H9 (cell line): ENCODE results near the gene STK32B. TPM values are rescaled to one million over a fixed set of nuclear protein-coding genes. Genes with fewer than 3 reads are reported as not detected.

Source experiments
- DNase-seq: peaks from one replicate; pipeline ENCODE4 v3.0.0-alpha.2; 2017
- H2AFZ ChIP-seq: one replicate; pipeline ENCODE4 v1.6.1; 2013; ENCODE audit warnings: mild to moderate bottlenecking, low read length, control low read depth, moderate library complexity
- H2AK5ac ChIP-seq: 2 replicates; pipeline ENCODE4 v1.6.1; 2013; ENCODE audit warnings: low read length, control low read depth, mixed read lengths; ENCODE audit not compliant: insufficient read length
- H2BK120ac ChIP-seq: one replicate; pipeline ENCODE4 v1.6.1; 2013; ENCODE audit warnings: low read depth, mild to moderate bottlenecking, low read length, control low read depth, inconsistent platforms; ENCODE audit not compliant: poor library complexity, severe bottlenecking
- H2BK12ac ChIP-seq: 2 replicates; pipeline ENCODE4 v1.6.1; 2013; ENCODE audit warnings: low read length, control low read depth, mixed read lengths, low read depth; ENCODE audit not compliant: insufficient read length
- H2BK15ac ChIP-seq: 2 replicates; pipeline ENCODE4 v1.6.1; 2013; ENCODE audit warnings: low read depth, low read length, control low read depth
- H2BK20ac ChIP-seq: one replicate; pipeline ENCODE4 v1.6.1; 2013; ENCODE audit warnings: low read depth, mild to moderate bottlenecking, low read length, control low read depth, inconsistent platforms; ENCODE audit not compliant: poor library complexity, severe bottlenecking
- H2BK5ac ChIP-seq: 2 replicates; pipeline ENCODE4 v1.6.1; 2013; ENCODE audit warnings: low read length, control low read depth, mixed read lengths; ENCODE audit not compliant: insufficient read length
- H3K14ac ChIP-seq: 2 replicates; pipeline ENCODE4 v1.6.1; 2013; ENCODE audit warnings: low read length, control low read depth; ENCODE audit not compliant: insufficient read depth
- H3K18ac ChIP-seq: 2 replicates; pipeline ENCODE4 v1.6.1; 2013; ENCODE audit warnings: low read depth, mild to moderate bottlenecking, mixed read lengths, low read length, control low read depth; ENCODE audit not compliant: insufficient read length
- H3K23ac ChIP-seq: 2 replicates; pipeline ENCODE4 v1.6.1; 2013; ENCODE audit warnings: low read length, control low read depth, mixed read lengths, low read depth; ENCODE audit not compliant: insufficient read length
- H3K23me2 ChIP-seq: 2 replicates; pipeline ENCODE4 v1.6.1; 2013; ENCODE audit warnings: low read depth, mild to moderate bottlenecking, mixed read lengths, low read length, control low read depth; ENCODE audit not compliant: insufficient read length, poor library complexity, severe bottlenecking
- H3K27ac ChIP-seq: 2 replicates; pipeline ENCODE4 v1.5.1; 2013; ENCODE audit warnings: low read length, control low read depth, mixed read lengths, low read depth; ENCODE audit not compliant: insufficient read length
- H3K27me3 ChIP-seq: 2 replicates; pipeline ENCODE4 v1.6.1; 2013; ENCODE audit warnings: low read length, control low read depth, inconsistent platforms; ENCODE audit not compliant: insufficient read depth
- H3K4ac ChIP-seq: 2 replicates; pipeline ENCODE4 v1.6.1; 2013; ENCODE audit warnings: low read depth, mild to moderate bottlenecking, control low read depth, inconsistent platforms, low read length, moderate library complexity
- H3K4me1 ChIP-seq: 2 replicates; pipeline ENCODE4 v1.6.1; 2013; ENCODE audit warnings: low read length, control low read depth, inconsistent platforms; ENCODE audit not compliant: insufficient read depth
- H3K4me2 ChIP-seq: 2 replicates; pipeline ENCODE4 v1.6.1; 2013; ENCODE audit warnings: low read length, control low read depth, mixed read lengths; ENCODE audit not compliant: insufficient read length, insufficient read depth
- H3K56ac ChIP-seq: 2 replicates; pipeline ENCODE4 v1.6.1; 2013; ENCODE audit warnings: low read depth, mild to moderate bottlenecking, mixed read lengths, low read length, control low read depth; ENCODE audit not compliant: insufficient read length
- H3K79me1 ChIP-seq: 2 replicates; pipeline ENCODE4 v1.6.1; 2013; ENCODE audit warnings: low read depth, mild to moderate bottlenecking, moderate library complexity, low read length, control low read depth, inconsistent platforms; ENCODE audit not compliant: insufficient read depth, poor library complexity, severe bottlenecking
- H3K79me2 ChIP-seq: 2 replicates; pipeline ENCODE4 v1.6.1; 2013; ENCODE audit warnings: low read length, control low read depth, inconsistent platforms; ENCODE audit not compliant: insufficient read depth
- H3K9ac ChIP-seq: 2 replicates; pipeline ENCODE4 v1.6.1; 2013; ENCODE audit warnings: low read length, control low read depth, mixed read lengths; ENCODE audit not compliant: insufficient read length; ENCODE audit errors: extremely low read depth
- H3K9me3 ChIP-seq: one replicate; pipeline ENCODE4 v1.6.1; 2013; ENCODE audit warnings: low read depth, low read length, inconsistent platforms; ENCODE audit not compliant: control insufficient read depth
- H3T11ph ChIP-seq: one replicate; pipeline ENCODE4 v1.6.1; 2013; ENCODE audit warnings: mild to moderate bottlenecking, low read length, control low read depth, inconsistent platforms
- H4K20me1 ChIP-seq: one replicate; pipeline ENCODE4 v1.6.1; 2013; ENCODE audit not compliant: control insufficient read depth, insufficient read length, insufficient read depth
- H4K5ac ChIP-seq: 2 replicates; pipeline ENCODE4 v1.6.1; 2013; ENCODE audit warnings: low read depth, mild to moderate bottlenecking, mixed read lengths, low read length, control low read depth; ENCODE audit not compliant: insufficient read length
- H4K8ac ChIP-seq: replicated peaks from 2 replicates; pipeline ENCODE4 v1.6.1; 2013; ENCODE audit warnings: low read length, control low read depth, mixed read lengths, low read depth; ENCODE audit not compliant: insufficient read length
- H4K91ac ChIP-seq: 2 replicates; pipeline ENCODE4 v1.6.1; 2013; ENCODE audit warnings: low read depth, mild to moderate bottlenecking, moderate library complexity, mixed read lengths, low read length, control low read depth; ENCODE audit not compliant: insufficient read length
- H3K27ac Mint-ChIP-seq, 3 experiments: 2 replicates in 2 of 3; 3 replicates in 1 of 3; pipeline ENCODE4 v1.8.0; 2020 to 2021; ENCODE audit warnings: mixed read lengths in 3 of 3, mild to moderate bottlenecking in 1 of 3, moderate library complexity in 1 of 3
- H3K27me3 Mint-ChIP-seq: 2 replicates; pipeline ENCODE4 v1.8.0; 2021; ENCODE audit warnings: low read depth, mild to moderate bottlenecking, moderate library complexity, mixed read lengths
- H3K36me3 Mint-ChIP-seq, 3 experiments: 2 replicates in 2 of 3; 3 replicates in 1 of 3; pipeline ENCODE4 v1.8.0; 2020 to 2021; ENCODE audit warnings: low read depth in 3 of 3, mixed read lengths in 3 of 3; ENCODE audit not compliant: insufficient read depth in 1 of 3
- H3K4me1 Mint-ChIP-seq, 2 experiments: 2 replicates each; pipeline ENCODE4 v1.8.0; 2020; ENCODE audit warnings: mixed read lengths in 2 of 2
- H3K4me3 Mint-ChIP-seq, 2 experiments: 2 replicates in 1 of 2; 3 replicates in 1 of 2; pipeline ENCODE4 v1.8.0; 2020 to 2021; ENCODE audit warnings: mild to moderate bottlenecking in 2 of 2, mixed read lengths in 2 of 2, moderate library complexity in 1 of 2
- H3K9me3 Mint-ChIP-seq, 2 experiments: 2 replicates in 1 of 2; 3 replicates in 1 of 2; pipeline ENCODE4 v1.8.0; 2020; ENCODE audit warnings: mild to moderate bottlenecking in 2 of 2, mixed read lengths in 2 of 2, moderate library complexity in 1 of 2
- total RNA-seq: library from RNA; stranded (reverse); gene quantifications from 2 replicates; pipeline ENCODE4 v1.2.1, GENCODE V29; 2021
- TF ChIP-seq, protein P1 (sequence below): fragments of 200-600 bp; sonication (generic); conservative IDR thresholded peaks from 3 replicates; pipeline ENCODE4 v1.8.0; 2021; ENCODE audit warnings: antibody characterized with exemption, mild to moderate bottlenecking

STK32B gene
- total RNA-seq, 1 experiment from 2014 or later, result 1.0 TPM

DNA sequence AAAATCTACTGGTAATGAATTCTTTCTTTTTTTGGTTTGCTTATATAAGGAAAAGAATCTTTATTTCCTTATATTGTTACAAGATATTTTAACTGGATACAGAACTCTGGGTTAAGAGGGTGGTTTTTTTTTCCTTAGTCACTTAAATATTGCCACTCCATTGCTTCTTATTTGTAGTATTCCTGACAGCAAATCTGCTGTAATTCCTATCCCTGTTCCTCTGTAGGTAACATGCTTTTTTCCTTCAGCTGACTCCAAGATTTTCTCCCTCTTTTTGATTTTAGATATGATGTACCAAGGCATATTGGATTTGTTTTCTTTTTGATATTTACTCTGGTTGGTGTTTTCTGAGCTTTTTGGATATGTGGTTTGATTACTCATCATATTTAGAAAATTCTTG lies 378.5 kb downstream of the STK32B start:
- Mint-ChIP-seq H3K4me1 (no peaks in the 10 kb centered on the region), H3K36me3 (no peaks in the 10 kb centered on the region; a peak in 4 of 7 replicates), H3K27ac (no peak overlapping the region), H3K27me3 (peaks cover 17% of the 10 kb centered on the region), H3K9me3 (peaks cover 8 to 18% of the 10 kb centered on the region in 2 experiments; a peak in 4 of 5 replicates), H3K4me3 (no peak overlapping the region)
- Histone ChIP-seq H2BK15ac (no peak overlapping the region), H3K9ac (no peak overlapping the region), H3K4me2 (no peak overlapping the region), H4K5ac (no peak overlapping the region), H2BK12ac (no peak overlapping the region), H4K20me1 (no peaks in the 10 kb centered on the region), H3K18ac (no peak overlapping the region), H3K9me3 (no peaks in the 10 kb centered on the region), H3K79me2 (no peaks in the 10 kb centered on the region), H3K27ac (no peak overlapping the region), H4K91ac (no peak overlapping the region), H3K23me2 (no peaks in the 10 kb centered on the region), H4K8ac (no peak overlapping the region), H2BK120ac (no peak overlapping the region), H3K4me1 (no peaks in the 10 kb centered on the region), H2AFZ (no peak overlapping the region), H2AK5ac (no peak overlapping the region), H3K23ac (no peak overlapping the region), H3K27me3 (no peaks in the 10 kb centered on the region; the same call in 1 of the 2 replicates), H2BK20ac (no peak overlapping the region), H3K56ac (no peak overlapping the region), H2BK5ac (no peak overlapping the region), H3K4ac (no peak overlapping the region), H3K14ac (no peak overlapping the region), H3K79me1 (no peaks in the 10 kb centered on the region), H3T11ph (no peak overlapping the region)
- TF ChIP-seq, protein P1, sequence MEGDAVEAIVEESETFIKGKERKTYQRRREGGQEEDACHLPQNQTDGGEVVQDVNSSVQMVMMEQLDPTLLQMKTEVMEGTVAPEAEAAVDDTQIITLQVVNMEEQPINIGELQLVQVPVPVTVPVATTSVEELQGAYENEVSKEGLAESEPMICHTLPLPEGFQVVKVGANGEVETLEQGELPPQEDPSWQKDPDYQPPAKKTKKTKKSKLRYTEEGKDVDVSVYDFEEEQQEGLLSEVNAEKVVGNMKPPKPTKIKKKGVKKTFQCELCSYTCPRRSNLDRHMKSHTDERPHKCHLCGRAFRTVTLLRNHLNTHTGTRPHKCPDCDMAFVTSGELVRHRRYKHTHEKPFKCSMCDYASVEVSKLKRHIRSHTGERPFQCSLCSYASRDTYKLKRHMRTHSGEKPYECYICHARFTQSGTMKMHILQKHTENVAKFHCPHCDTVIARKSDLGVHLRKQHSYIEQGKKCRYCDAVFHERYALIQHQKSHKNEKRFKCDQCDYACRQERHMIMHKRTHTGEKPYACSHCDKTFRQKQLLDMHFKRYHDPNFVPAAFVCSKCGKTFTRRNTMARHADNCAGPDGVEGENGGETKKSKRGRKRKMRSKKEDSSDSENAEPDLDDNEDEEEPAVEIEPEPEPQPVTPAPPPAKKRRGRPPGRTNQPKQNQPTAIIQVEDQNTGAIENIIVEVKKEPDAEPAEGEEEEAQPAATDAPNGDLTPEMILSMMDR, result no peak
- DNase-seq, result no peak
